ENCODE results near the gene LRRK2. TPM values are rescaled to one million over a fixed set of nuclear protein-coding genes. Genes with fewer than 3 reads are reported as not detected.

The LRRK2 gene
- total and polyA plus RNA-seq, 2 experiments from 2014 or later, result 0.24 TPM; not detected in 1

GRCh38 chr12:40393026-40393425 is 168.2 kb downstream of the LRRK2 start:
- Mint-ChIP-seq H3K36me3 (ENCODE audit: low read depth) (no peaks in the 10 kb centered on the region), H3K27ac (no peak overlapping the region), H3K4me1 (no peaks in the 10 kb centered on the region), H3K4me3 (no peak overlapping the region), H3K27me3 (ENCODE audit: insufficient read depth, low read depth, poor library complexity) (no peaks in the 10 kb centered on the region), H3K9me3 (no peaks in the 10 kb centered on the region; the same call in 2 of the 3 replicates)
- Histone ChIP-seq H3K4me1 (ENCODE audit: insufficient read depth) (no peaks in the 10 kb centered on the region), H3K4me3 (no peak overlapping the region), H3K9me2 (ENCODE audit: insufficient read depth) (peaks cover 21% of the 10 kb centered on the region), H2AFZ (no peak overlapping the region), H3K4me2 (no peak overlapping the region), H3K27ac (ENCODE audit: low read depth) (no peak overlapping the region), H3K79me2 (replicated peaks; ENCODE audit: insufficient read depth) (no peaks in the 10 kb centered on the region), H3K36me3 (ENCODE audit: insufficient read depth) (no peaks in the 10 kb centered on the region), H4K20me1 (replicated peaks; ENCODE audit: insufficient read depth) (no peaks in the 10 kb centered on the region), H3F3A (replicated peaks; ENCODE audit: low read depth) (no peaks in the 10 kb centered on the region), H3K27me3 (ENCODE audit: insufficient read depth) (no peaks in the 10 kb centered on the region)
- DNase-seq (ENCODE audit: low spot score) (no peak), ATAC-seq (no peak)
- TF ChIP-seq EZH2phosphoT487 (IDR thresholded peaks at IDR 0.05; ENCODE audit: unreplicated experiment) (no peak), ZNF462 (CRISPR knock-in tag; IDR thresholded peaks at IDR 0.05) (no peak), ZNF331 (CRISPR knock-in tag; IDR thresholded peaks at IDR 0.05; ENCODE audit: low read depth) (no peak), POLR2AphosphoS5 (IDR thresholded peaks at IDR 0.05; ENCODE audit: low read depth) (no peak), CREB1 (CRISPR knock-in tag; IDR thresholded peaks at IDR 0.05; ENCODE audit: low read depth) (no peak), JUNB (IDR thresholded peaks at IDR 0.05; ENCODE audit: unreplicated experiment) (no peak), STAT1 (IDR thresholded peaks at IDR 0.05; ENCODE audit: unreplicated experiment) (no peak), ZNF114 (CRISPR knock-in tag; IDR thresholded peaks at IDR 0.05) (no peak), EZH2 (IDR thresholded peaks at IDR 0.05; ENCODE audit: low read depth, unreplicated experiment) (no peak), NANOG (IDR thresholded peaks at IDR 0.05; ENCODE audit: borderline replicate concordance) (no peak)
- TF ChIP-seq, protein P1, sequence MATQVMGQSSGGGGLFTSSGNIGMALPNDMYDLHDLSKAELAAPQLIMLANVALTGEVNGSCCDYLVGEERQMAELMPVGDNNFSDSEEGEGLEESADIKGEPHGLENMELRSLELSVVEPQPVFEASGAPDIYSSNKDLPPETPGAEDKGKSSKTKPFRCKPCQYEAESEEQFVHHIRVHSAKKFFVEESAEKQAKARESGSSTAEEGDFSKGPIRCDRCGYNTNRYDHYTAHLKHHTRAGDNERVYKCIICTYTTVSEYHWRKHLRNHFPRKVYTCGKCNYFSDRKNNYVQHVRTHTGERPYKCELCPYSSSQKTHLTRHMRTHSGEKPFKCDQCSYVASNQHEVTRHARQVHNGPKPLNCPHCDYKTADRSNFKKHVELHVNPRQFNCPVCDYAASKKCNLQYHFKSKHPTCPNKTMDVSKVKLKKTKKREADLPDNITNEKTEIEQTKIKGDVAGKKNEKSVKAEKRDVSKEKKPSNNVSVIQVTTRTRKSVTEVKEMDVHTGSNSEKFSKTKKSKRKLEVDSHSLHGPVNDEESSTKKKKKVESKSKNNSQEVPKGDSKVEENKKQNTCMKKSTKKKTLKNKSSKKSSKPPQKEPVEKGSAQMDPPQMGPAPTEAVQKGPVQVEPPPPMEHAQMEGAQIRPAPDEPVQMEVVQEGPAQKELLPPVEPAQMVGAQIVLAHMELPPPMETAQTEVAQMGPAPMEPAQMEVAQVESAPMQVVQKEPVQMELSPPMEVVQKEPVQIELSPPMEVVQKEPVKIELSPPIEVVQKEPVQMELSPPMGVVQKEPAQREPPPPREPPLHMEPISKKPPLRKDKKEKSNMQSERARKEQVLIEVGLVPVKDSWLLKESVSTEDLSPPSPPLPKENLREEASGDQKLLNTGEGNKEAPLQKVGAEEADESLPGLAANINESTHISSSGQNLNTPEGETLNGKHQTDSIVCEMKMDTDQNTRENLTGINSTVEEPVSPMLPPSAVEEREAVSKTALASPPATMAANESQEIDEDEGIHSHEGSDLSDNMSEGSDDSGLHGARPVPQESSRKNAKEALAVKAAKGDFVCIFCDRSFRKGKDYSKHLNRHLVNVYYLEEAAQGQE (IDR thresholded peaks at IDR 0.05; ENCODE audit: unreplicated experiment), result no peak
- TF ChIP-seq, protein P2, sequence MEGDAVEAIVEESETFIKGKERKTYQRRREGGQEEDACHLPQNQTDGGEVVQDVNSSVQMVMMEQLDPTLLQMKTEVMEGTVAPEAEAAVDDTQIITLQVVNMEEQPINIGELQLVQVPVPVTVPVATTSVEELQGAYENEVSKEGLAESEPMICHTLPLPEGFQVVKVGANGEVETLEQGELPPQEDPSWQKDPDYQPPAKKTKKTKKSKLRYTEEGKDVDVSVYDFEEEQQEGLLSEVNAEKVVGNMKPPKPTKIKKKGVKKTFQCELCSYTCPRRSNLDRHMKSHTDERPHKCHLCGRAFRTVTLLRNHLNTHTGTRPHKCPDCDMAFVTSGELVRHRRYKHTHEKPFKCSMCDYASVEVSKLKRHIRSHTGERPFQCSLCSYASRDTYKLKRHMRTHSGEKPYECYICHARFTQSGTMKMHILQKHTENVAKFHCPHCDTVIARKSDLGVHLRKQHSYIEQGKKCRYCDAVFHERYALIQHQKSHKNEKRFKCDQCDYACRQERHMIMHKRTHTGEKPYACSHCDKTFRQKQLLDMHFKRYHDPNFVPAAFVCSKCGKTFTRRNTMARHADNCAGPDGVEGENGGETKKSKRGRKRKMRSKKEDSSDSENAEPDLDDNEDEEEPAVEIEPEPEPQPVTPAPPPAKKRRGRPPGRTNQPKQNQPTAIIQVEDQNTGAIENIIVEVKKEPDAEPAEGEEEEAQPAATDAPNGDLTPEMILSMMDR (conservative IDR thresholded peaks at IDR 0.05; ENCODE audit: low read depth in 2 of 2), result no peak
- TF ChIP-seq, protein P3, sequence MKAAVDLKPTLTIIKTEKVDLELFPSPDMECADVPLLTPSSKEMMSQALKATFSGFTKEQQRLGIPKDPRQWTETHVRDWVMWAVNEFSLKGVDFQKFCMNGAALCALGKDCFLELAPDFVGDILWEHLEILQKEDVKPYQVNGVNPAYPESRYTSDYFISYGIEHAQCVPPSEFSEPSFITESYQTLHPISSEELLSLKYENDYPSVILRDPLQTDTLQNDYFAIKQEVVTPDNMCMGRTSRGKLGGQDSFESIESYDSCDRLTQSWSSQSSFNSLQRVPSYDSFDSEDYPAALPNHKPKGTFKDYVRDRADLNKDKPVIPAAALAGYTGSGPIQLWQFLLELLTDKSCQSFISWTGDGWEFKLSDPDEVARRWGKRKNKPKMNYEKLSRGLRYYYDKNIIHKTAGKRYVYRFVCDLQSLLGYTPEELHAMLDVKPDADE (IDR thresholded peaks at IDR 0.05), result no peak

All from GM23338 (cell line).